Rectal smooth muscle tissue (tissue), 1 donor: ENCODE results near the gene OSCP1.

Experiments
- H3K27ac ChIP-seq: one replicate; pipeline ENCODE4 v1.7.0; 2013; ENCODE audit warnings: low read depth, low read length, inconsistent platforms
- H3K27me3 ChIP-seq: one replicate; pipeline ENCODE4 v1.7.0; 2013; ENCODE audit warnings: low read length; ENCODE audit not compliant: control insufficient read depth, insufficient read depth
- H3K36me3 ChIP-seq: one replicate; pipeline ENCODE4 v1.7.0; 2013; ENCODE audit warnings: low read length; ENCODE audit not compliant: control insufficient read depth, insufficient read depth
- H3K4me1 ChIP-seq: one replicate; pipeline ENCODE4 v1.7.0; 2013; ENCODE audit warnings: low read length; ENCODE audit not compliant: control insufficient read depth, insufficient read depth
- H3K4me3 ChIP-seq: one replicate; pipeline ENCODE4 v1.7.0; 2013; ENCODE audit warnings: low read length
- H3K9ac ChIP-seq: one replicate; pipeline ENCODE4 v1.7.0; 2013; ENCODE audit warnings: low read length

The OSCP1 gene

GRCh38 chr1:36408479-36408878 is 41.8 kb downstream of the OSCP1 start:
- no peaks in the 10 kb centered on the region for H3K36me3 ChIP-seq

GRCh38 chr1:36406440-36406839 is 43.8 kb downstream of the OSCP1 start:
- Histone ChIP-seq H3K4me3 (no peak overlapping the region), H3K27me3 (no peaks in the 10 kb centered on the region), H3K36me3 (no peaks in the 10 kb centered on the region), H3K27ac (no peak overlapping the region), H3K9ac (no peak overlapping the region), H3K4me1 (no peaks in the 10 kb centered on the region)

More at GRCh38 chr1:36408479-36408878, 41.8 kb downstream of the OSCP1 start:
- H3K27me3 ChIP-seq: no peaks in the 10 kb centered on the region
- no peak overlapping the region for H3K4me3 ChIP-seq
- no peak overlapping the region for H3K27ac ChIP-seq
- H3K9ac ChIP-seq: no peak overlapping the region
- no peaks in the 10 kb centered on the region for H3K4me1 ChIP-seq

GRCh38 chr1:36402504-36402890 is 47.8 kb downstream of the OSCP1 start:
- H3K27me3 ChIP-seq: no peaks in the 10 kb centered on the region
- H3K36me3 ChIP-seq: no peaks in the 10 kb centered on the region
- no peak overlapping the region for H3K4me3 ChIP-seq
- H3K9ac ChIP-seq: no peak overlapping the region
- no peaks in the 10 kb centered on the region for H3K4me1 ChIP-seq
- H3K27ac ChIP-seq: no peak overlapping the region

GRCh38 chr1:36401602-36402503 is 48.4 kb downstream of the OSCP1 start:
- Histone ChIP-seq H3K4me3 (peak overlapping the region; percentile 33), H3K27me3 (no peaks in the 10 kb centered on the region), H3K27ac (no peak overlapping the region), H3K36me3 (no peaks in the 10 kb centered on the region), H3K9ac (no peak overlapping the region), H3K4me1 (no peaks in the 10 kb centered on the region)

- H3K27ac ChIP-seq: no peak overlapping the region
- peak overlapping the region; percentile 33 for H3K4me3 ChIP-seq
- H3K36me3 ChIP-seq: no peaks in the 10 kb centered on the region
- no peaks in the 10 kb centered on the region for H3K4me1 ChIP-seq
- H3K27me3 ChIP-seq: no peaks in the 10 kb centered on the region
- H3K9ac ChIP-seq: no peak overlapping the region
Observed at GRCh38 chr1:36400825-36401601, 49.2 kb downstream of the OSCP1 start.

GRCh38 chr1:36400514-36400824 is 49.8 kb downstream of the OSCP1 start:
- Histone ChIP-seq H3K27ac (no peak overlapping the region), H3K9ac (no peak overlapping the region)

GRCh38 chr1:36398370-36398977 is 51.8 kb downstream of the OSCP1 start:
- H3K27ac ChIP-seq: no peak overlapping the region
- peaks cover 7% of the 10 kb centered on the region for H3K36me3 ChIP-seq
- H3K27me3 ChIP-seq: no peaks in the 10 kb centered on the region
- no peak overlapping the region for H3K4me3 ChIP-seq
- no peak overlapping the region for H3K9ac ChIP-seq
- no peaks in the 10 kb centered on the region for H3K4me1 ChIP-seq

More at GRCh38 chr1:36400514-36400824, 49.8 kb downstream of the OSCP1 start:
- Histone ChIP-seq H3K4me3 (no peak overlapping the region), H3K27me3 (no peaks in the 10 kb centered on the region), H3K4me1 (no peaks in the 10 kb centered on the region), H3K36me3 (no peaks in the 10 kb centered on the region)

GRCh38 chr1:36397378-36398230 is 52.6 kb downstream of the OSCP1 start, which contains the start of gene LSM10:
Gene LSM10 (minus strand): TSS chr1:36397908. CDS start chr1:36394129, 3,779 bp downstream.
- peak within 1 kb of the TSS; percentile 65 for H3K4me3 ChIP-seq
- H3K4me1 ChIP-seq: no peaks in the 10 kb centered on the region
- peak within 1 kb of the TSS; percentile 79 for H3K9ac ChIP-seq
- H3K36me3 ChIP-seq: peaks cover 12% of the 10 kb centered on the region
- H3K27ac ChIP-seq: peak within 1 kb of the TSS; percentile 87
- no peaks in the 10 kb centered on the region for H3K27me3 ChIP-seq

- Histone ChIP-seq H3K4me3 (peak overlapping the region; percentile 65), H3K4me1 (no peaks in the 10 kb centered on the region), H3K36me3 (peaks cover 12% of the 10 kb centered on the region), H3K27ac (peak overlapping the region; percentile 87), H3K27me3 (no peaks in the 10 kb centered on the region), H3K9ac (peak overlapping the region; percentile 79)
Observed at GRCh38 chr1:36397083-36397377, 53.2 kb downstream of the OSCP1 start.

- Histone ChIP-seq H3K9ac (no peak overlapping the region), H3K27ac (peak overlapping the region; percentile 37), H3K36me3 (peaks cover 16% of the 10 kb centered on the region), H3K4me3 (peak overlapping the region; percentile 15), H3K4me1 (no peaks in the 10 kb centered on the region), H3K27me3 (no peaks in the 10 kb centered on the region)
Observed at GRCh38 chr1:36396359-36396758, 53.9 kb downstream of the OSCP1 start.

GRCh38 chr1:36393686-36394085 is 56.6 kb downstream of the OSCP1 start:
- Histone ChIP-seq H3K36me3 (peaks cover 21% of the 10 kb centered on the region), H3K4me1 (no peaks in the 10 kb centered on the region), H3K4me3 (no peak overlapping the region), H3K9ac (no peak overlapping the region), H3K27ac (no peak overlapping the region), H3K27me3 (no peaks in the 10 kb centered on the region)

- H3K36me3 ChIP-seq: peaks cover 21% of the 10 kb centered on the region
- peaks cover 2% of the 10 kb centered on the region for H3K4me1 ChIP-seq
- no peak overlapping the region for H3K9ac ChIP-seq
- H3K27ac ChIP-seq: no peak overlapping the region
- no peaks in the 10 kb centered on the region for H3K27me3 ChIP-seq
- no peak overlapping the region for H3K4me3 ChIP-seq
Observed at GRCh38 chr1:36392836-36393235, 57.4 kb downstream of the OSCP1 start.
